Measurements from ENCODE around the gene ARID5B.

Gene ARID5B

DNA sequence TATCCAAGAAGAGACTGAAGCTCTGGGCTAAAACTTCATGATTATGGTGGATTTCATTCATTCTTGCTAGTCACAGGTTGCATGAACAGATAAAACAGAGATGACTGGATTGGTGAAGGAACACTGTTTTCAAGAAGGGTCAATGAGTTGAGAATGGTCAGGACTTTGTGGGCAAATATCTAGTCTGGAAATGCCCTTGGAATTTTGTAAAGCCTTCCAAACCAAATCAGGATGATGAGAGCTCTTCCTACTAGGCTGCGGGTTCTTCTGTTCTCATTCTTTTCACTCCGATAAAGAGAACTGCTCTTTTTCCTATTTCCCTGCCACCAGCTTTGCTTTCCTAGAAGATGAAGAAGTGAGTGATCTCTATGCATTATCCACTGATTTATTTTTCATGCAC is 171.4 kb downstream of the ARID5B start:
- TF ChIP-seq, protein P1, sequence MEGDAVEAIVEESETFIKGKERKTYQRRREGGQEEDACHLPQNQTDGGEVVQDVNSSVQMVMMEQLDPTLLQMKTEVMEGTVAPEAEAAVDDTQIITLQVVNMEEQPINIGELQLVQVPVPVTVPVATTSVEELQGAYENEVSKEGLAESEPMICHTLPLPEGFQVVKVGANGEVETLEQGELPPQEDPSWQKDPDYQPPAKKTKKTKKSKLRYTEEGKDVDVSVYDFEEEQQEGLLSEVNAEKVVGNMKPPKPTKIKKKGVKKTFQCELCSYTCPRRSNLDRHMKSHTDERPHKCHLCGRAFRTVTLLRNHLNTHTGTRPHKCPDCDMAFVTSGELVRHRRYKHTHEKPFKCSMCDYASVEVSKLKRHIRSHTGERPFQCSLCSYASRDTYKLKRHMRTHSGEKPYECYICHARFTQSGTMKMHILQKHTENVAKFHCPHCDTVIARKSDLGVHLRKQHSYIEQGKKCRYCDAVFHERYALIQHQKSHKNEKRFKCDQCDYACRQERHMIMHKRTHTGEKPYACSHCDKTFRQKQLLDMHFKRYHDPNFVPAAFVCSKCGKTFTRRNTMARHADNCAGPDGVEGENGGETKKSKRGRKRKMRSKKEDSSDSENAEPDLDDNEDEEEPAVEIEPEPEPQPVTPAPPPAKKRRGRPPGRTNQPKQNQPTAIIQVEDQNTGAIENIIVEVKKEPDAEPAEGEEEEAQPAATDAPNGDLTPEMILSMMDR (IDR thresholded peaks at IDR 0.05; ENCODE audit: extremely low read depth, missing control alignments): no peak
- DNase-seq (ENCODE audit: low spot score): no peak

DNA sequence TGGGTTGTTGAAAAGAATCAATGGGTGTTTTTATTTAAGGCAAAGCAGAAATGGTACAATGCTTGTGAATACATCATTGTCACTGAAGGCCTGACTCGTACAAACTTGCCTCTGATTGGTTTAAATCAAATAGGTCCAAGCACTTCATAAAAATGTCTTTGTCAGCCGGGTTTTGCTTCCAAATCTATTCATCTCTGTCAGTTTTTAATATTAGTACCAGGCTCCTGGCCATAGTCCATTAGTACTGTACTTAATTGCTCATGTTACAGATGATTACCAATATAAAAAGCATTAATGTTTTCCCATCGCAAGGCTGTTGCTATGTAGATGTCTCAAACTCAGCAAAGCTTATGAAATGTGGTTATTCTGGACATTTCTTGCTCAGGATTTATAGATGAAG is 171.9 kb downstream of the ARID5B start:
- TF ChIP-seq, protein P1 (IDR thresholded peaks at IDR 0.05; ENCODE audit: extremely low read depth, missing control alignments): no peak
- no peak for DNase-seq (ENCODE audit: low spot score)

DNA sequence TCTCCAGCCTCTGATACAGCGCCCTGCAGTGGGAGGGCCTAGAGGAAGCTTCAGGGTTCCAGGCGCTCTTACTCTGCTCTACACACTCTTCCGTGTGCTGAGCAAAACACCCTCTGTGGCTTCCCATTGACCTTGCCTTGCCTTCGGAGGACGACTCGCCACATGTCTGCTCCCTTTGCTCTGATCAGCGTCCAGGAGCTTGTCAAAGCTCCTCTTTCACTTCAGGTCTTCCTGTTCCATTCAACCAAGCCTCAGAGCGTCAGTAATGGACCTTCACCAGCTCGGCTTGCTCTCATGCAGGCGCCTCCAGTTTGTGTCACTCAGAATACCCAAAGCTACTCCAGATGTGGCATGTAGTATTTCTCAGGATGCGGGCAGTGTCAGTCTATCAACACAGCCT is 173.9 kb downstream of the ARID5B start:
- DNase-seq (ENCODE audit: low spot score): no peak
- TF ChIP-seq, protein P1 (IDR thresholded peaks at IDR 0.05; ENCODE audit: extremely low read depth, missing control alignments): no peak

DNA sequence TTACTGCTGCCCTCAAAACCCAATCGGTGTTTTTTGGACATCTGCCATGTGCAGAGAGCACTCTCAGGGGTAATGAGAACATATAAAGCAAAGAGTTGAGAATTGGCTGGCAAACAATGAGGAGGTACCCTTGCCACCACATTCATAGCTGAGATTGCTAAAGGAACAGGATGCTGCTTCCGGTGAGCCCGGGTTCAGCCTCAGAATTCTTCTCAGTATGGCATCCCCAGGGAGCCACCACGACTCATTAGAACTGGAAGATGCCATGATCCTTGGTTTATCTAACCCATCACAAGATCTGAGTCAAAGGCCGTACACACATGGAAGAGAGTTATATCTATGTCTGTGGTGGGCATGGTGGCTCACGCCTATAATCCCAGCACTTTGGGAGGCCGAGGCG is 174.4 kb downstream of the ARID5B start:
- TF ChIP-seq, protein P1 (IDR thresholded peaks at IDR 0.05; ENCODE audit: extremely low read depth, missing control alignments): no peak
- DNase-seq (ENCODE audit: low spot score): no peak

DNA sequence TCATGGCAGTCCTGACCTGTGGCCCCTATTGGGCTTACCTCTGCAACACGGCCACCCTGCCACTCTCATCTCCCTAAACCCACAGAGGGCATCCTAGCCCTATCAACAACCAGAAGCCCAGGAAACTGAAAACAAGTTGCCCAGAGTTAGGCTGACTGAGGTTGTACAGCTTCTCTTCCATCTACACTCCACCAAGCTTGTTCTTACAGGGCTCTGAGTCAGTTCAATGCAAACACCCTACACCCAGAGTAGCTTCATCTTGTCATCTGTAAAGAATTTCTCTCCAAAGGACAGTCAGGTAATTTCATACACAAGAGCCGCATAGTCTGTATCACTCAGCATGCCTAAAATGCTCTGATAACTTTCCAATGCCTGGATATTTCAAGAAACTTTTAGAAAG is 175.4 kb downstream of the ARID5B start:
- no peak for DNase-seq (ENCODE audit: low spot score)
- TF ChIP-seq, protein P1 (IDR thresholded peaks at IDR 0.05; ENCODE audit: extremely low read depth, missing control alignments): no peak

DNA sequence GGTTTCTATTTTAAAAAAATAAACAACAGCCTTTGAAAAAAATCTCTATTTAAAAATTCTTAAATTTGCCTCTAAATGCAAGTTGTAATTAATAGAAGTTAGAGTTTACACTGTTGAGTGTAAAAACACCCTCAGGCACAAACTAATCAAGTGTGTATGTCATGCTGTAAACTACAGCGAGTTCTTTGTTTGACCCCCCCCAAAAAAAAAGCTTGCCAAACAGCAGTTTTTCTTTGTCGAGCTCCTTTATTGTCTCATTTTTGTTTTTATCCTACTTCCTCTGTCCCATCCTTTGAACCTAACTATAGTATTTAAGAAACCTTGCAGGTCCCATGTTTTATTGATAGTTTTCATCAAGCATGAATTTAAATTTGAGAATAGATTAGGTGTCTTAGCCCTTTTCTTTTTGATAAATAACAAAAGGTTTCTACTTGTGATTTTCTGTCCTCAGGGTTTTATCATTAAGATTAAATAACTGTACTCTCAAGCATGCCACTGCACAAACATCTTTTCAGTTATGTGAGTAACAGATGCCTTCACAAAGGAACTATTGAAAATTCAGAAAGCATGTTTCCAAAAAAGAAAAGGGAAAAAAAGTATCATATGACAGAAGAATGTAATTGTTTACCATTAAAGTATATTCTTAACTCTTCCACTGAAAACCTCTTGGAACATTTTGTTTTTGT is 176.0 kb downstream of the ARID5B start:
- TF ChIP-seq, protein P1 (IDR thresholded peaks at IDR 0.05; ENCODE audit: extremely low read depth, missing control alignments): no peak
- DNase-seq (ENCODE audit: low spot score): no peak

DNA sequence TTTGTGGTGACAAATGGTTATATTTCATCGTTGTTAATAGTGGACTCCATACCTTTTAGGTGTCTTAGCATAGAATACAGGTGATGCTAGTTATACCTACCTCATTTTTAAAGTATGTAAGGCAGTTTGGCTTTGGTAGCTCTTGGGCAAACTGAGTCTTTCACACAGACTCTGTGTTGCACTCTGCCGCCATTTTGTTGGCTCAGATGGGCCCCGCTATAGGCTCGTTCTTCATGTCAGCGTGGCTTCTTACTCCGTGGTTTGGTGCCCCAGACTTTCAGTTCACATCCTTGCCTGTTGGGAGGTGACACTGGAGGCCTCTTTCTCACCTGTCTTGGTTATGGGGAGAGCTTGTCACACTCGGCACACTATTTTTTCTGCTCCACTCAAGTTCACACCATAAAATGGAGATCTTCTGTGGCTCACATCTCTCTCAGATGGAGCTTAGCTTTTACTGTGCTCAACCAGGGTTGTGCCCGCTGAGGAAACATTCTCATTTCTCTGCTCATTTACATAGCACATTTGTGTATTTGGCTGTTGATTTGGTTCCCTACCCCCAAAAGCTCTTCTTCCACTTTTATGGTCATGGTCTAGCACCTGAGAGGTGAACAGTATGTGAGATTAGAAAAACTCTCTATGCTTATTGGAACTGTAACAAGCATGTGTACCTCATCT is 178.5 kb downstream of the ARID5B start:
- peak; percentile 34 for DNase-seq (ENCODE audit: low spot score)
- TF ChIP-seq, protein P1 (IDR thresholded peaks at IDR 0.05; ENCODE audit: extremely low read depth, missing control alignments): no peak
